ENCODE results near the gene HDAC4.

HDAC4 gene

DNA sequence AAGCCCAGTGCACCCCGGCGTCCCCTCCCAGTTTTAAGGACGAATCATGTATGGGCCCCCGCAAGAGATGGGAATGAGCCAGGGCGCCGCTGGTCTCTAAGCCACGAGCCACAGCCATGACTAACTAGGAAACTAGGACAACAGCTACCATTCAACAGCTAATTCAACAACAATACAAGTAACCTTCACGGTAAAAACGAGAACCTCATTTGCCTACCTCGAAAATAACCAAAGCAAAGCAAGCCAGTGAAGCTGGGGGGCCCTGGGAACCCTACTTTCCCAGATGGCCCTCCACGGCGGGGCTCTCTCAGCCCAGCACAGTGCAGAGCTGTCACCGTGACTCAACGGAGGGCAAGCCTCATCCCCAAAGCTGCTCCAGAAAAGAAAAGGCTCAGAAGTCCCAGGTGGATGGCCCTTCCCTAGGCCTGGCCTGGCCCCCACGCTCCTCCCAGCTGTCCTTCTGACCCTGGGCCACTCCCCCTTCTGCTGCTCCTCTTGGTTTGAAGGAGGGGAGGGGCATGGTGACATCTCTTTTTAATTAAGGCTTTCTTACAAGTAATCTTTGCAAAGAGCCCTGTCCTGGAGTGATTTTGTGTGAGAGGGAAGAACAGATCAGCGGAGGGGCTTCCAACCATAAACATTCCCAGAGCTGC is 126.3 kb downstream of the HDAC4 start:
- TF ChIP-seq, protein P1, sequence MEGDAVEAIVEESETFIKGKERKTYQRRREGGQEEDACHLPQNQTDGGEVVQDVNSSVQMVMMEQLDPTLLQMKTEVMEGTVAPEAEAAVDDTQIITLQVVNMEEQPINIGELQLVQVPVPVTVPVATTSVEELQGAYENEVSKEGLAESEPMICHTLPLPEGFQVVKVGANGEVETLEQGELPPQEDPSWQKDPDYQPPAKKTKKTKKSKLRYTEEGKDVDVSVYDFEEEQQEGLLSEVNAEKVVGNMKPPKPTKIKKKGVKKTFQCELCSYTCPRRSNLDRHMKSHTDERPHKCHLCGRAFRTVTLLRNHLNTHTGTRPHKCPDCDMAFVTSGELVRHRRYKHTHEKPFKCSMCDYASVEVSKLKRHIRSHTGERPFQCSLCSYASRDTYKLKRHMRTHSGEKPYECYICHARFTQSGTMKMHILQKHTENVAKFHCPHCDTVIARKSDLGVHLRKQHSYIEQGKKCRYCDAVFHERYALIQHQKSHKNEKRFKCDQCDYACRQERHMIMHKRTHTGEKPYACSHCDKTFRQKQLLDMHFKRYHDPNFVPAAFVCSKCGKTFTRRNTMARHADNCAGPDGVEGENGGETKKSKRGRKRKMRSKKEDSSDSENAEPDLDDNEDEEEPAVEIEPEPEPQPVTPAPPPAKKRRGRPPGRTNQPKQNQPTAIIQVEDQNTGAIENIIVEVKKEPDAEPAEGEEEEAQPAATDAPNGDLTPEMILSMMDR (IDR thresholded peaks at IDR 0.05; ENCODE audit: borderline replicate concordance, control extremely low read depth, extremely low read depth, insufficient read depth, missing control alignments) = no peak
- DNase-seq (ENCODE audit: low spot score) = no peak
- in situ Hi-C loops (cut with MboI; ENCODE audit: low sequenced_read_pairs, unreplicated experiment) = no loop called here

DNA sequence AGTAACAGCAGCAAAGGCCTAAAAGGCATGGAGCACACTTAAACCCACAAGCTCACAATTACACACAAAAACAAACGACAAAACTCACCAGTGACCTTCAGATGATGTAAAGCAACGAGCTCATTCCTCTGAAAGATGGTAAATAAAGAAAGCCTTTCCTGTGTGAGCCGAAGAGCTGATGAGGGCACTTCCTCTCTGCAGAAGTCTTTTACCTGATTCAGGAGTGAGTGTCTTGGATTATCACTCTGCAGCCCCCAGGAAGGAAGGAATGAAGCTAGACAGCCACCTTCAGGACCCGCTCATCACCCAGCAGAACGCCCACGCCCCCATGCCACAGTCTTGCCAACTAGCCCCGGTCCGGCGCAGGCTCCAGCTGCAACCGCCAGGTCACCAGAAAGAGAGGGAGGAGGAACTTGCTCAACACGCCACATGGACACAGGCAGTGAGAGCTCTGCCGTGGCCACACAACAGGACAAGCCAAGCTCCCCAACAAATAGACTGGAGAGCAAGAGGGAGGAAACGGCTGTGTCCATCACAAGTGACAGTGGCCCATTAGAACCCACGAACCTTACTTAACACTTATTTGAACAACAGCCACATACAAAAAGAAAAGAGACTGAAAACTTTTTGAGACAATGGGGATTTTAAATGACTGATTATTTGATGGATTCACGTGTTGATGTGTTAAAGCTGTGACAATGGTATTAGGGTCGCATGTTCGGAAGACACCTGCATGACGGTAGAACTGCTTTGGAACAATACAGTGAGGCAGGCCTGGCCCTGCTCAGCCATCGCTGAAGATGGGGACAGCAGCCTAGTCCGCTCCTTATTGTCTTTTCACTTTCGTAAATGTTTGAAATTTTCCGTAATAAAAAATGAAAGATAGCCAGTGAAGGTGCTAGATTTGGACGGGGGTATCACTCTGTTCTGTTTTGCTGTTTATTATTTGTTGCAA is 127.3 kb downstream of the HDAC4 start:
- TF ChIP-seq, protein P1 (IDR thresholded peaks at IDR 0.05; ENCODE audit: borderline replicate concordance, control extremely low read depth, extremely low read depth, insufficient read depth, missing control alignments) = no peak
- in situ Hi-C loops (cut with MboI; ENCODE audit: low sequenced_read_pairs, unreplicated experiment) = no loop called here
- no peak for DNase-seq (ENCODE audit: low spot score)

DNA sequence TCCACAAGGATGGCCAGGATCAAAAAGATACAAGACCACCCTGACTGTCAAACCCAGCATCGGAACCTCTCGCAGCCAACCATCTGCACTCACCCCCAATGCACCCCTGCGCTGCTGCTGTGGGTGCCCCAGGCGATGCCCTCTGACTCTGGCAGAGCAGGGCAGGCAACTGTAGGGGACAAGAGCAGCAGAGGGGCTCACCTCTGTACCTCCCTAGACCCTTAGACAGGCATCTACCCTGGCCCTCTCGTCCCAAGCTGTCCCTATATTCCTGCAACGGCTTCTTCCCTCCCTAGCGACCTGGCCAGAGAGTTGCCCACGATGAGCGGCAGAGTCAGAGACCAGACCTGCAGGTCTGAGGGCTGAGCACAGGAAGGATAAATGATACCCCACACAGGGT is 128.2 kb downstream of the HDAC4 start:
- DNase-seq (ENCODE audit: low spot score) = no peak
- in situ Hi-C loops (cut with MboI; ENCODE audit: low sequenced_read_pairs, unreplicated experiment) = no loop called here
- TF ChIP-seq, protein P1 (IDR thresholded peaks at IDR 0.05; ENCODE audit: borderline replicate concordance, control extremely low read depth, extremely low read depth, insufficient read depth, missing control alignments) = no peak

DNA sequence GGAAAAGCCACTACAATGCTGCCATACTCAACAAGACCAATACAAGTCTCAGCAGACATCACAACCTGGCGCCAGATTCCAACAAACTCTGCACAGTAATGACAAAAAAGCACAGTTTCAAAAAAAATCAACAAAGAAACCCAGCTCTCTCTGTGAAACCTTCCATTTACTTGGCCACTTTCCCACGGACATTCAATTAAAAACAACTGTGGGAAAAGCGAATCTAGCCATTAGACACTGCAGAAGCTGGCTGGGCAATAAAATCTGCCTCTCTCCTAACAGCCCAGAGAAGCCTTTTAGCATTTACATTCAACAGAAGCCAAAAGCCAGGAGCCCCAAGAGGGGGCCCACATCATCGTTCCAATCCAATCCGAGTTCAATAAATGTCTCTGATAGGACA is 128.9 kb downstream of the HDAC4 start:
- no peak for DNase-seq (ENCODE audit: low spot score)
- in situ Hi-C loops (cut with MboI; ENCODE audit: low sequenced_read_pairs, unreplicated experiment) = no loop called here
- TF ChIP-seq, protein P1 (IDR thresholded peaks at IDR 0.05; ENCODE audit: borderline replicate concordance, control extremely low read depth, extremely low read depth, insufficient read depth, missing control alignments) = no peak

DNA sequence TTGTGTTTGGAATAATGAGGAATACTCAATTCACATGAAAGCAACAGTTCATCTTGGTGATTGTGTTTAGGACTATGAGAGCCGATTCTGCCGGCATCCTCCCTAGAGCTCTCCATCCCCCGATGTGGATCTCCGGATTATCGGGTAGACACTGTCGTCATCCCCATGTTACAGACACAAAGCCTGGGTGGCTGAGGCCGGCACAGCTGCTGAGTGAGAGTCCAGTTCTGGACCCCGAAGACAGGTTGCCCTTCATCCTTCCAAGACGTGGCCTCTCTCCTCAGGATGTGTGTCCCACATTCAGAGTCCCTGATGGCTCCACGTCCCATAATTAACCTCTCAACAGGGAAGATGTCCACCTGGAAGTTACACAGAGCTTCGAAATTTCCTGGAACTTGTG is 129.3 kb downstream of the HDAC4 start:
- TF ChIP-seq, protein P1 (IDR thresholded peaks at IDR 0.05; ENCODE audit: borderline replicate concordance, control extremely low read depth, extremely low read depth, insufficient read depth, missing control alignments) = no peak
- in situ Hi-C loops (cut with MboI; ENCODE audit: low sequenced_read_pairs, unreplicated experiment) = no loop called here
- no peak for DNase-seq (ENCODE audit: low spot score)

DNA sequence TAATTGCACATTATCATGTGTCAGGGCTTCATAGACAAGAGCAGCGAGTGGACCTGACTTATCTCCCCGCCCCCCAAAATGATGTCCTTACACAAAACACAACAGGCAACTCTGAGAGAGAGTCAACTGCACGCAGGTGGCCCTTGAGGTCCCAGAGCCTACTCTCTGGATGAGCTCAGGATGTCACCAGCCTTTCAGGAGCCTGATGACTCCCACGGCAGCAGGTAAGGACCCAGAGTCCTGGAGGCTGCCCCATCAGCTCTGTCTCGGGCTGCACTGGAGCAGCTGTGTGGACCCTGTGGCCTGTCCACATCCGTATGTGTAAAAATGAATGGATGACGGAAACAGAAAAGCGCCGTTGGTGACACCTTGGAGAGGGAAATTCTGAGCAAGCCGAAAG is 130.9 kb downstream of the HDAC4 start:
- TF ChIP-seq, protein P1 (IDR thresholded peaks at IDR 0.05; ENCODE audit: borderline replicate concordance, control extremely low read depth, extremely low read depth, insufficient read depth, missing control alignments) = no peak
- no peak for DNase-seq (ENCODE audit: low spot score)
- in situ Hi-C loops (cut with MboI; ENCODE audit: low sequenced_read_pairs, unreplicated experiment) = no loop called here

Measured in GM13976 (cell line).